IPS-18c (cell line): ENCODE measurements around the gene ATPAF1.
"Not testable (repeated sequence)": the region's sequence is repeated elsewhere in the genome, so short reads cannot be mapped to it uniquely, and the experiment has no call there.

Source experiments
- H3K4me3 ChIP-seq: 2 replicates; pipeline ENCODE4 v1.7.0; 2013; ENCODE audit warnings: low read depth, mild to moderate bottlenecking, low read length, moderate library complexity; ENCODE audit not compliant: insufficient read depth
- H3K9me3 ChIP-seq: one replicate; pipeline ENCODE4 v1.6.1; 2013; ENCODE audit warnings: mild to moderate bottlenecking, low read length, moderate library complexity; ENCODE audit not compliant: control insufficient read depth, insufficient read depth

Gene ATPAF1

GRCh38 chr1:46687093-46687659, 19.0 kb upstream of the ATPAF1 start:
- H3K9me3 ChIP-seq = no peaks in the 10 kb centered on the region
- no peak overlapping the region for H3K4me3 ChIP-seq

DNA sequence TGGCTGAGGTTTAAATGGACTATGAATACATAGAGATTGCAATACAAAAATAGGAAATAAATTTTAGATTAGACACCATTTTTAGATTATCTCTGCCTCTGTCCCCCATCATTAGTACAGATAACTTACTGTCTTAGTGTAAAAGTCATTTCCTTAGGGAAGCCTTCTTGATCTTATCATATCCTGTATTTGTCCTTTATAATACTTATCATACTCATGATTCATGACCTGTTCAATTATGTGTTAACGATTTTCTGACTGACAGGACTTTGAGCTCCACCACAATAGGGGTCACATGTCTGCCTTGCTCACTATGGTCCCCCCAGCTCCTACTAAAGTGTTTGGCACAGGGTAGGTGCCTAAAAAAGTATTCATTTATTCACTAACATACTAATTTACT, 18.1 kb upstream of the ATPAF1 start:
- Histone ChIP-seq H3K9me3 (no peaks in the 10 kb centered on the region), H3K4me3 (no peak overlapping the region)

GRCh38 chr1:46684670-46685069, 16.5 kb upstream of the ATPAF1 start:
- Histone ChIP-seq H3K4me3 (no peak overlapping the region), H3K9me3 (no peaks in the 10 kb centered on the region)

DNA sequence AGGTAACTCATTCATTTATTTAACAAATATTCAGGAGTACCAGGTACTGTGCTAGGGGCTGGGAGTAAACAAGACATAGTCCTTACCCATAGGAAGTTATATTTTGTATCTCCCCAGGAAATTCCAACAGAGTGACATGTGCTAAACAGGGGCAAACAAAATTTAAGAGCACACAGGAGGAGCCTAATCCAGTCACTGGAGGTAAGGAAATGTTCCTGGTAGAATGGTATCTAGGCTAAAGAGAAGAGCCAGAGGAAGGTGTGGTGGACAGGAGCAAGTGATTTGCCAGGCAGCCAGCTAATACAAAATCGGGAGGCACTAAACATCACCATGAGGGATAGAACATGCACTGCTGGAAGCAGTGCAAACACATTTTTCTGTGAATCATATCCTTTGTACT, 13.9 kb upstream of the ATPAF1 start:
- no peaks in the 10 kb centered on the region for H3K9me3 ChIP-seq
- no peak overlapping the region for H3K4me3 ChIP-seq

GRCh38 chr1:46681333-46682034, 13.3 kb upstream of the ATPAF1 start:
- Histone ChIP-seq H3K4me3 (no peak overlapping the region), H3K9me3 (no peaks in the 10 kb centered on the region)

DNA sequence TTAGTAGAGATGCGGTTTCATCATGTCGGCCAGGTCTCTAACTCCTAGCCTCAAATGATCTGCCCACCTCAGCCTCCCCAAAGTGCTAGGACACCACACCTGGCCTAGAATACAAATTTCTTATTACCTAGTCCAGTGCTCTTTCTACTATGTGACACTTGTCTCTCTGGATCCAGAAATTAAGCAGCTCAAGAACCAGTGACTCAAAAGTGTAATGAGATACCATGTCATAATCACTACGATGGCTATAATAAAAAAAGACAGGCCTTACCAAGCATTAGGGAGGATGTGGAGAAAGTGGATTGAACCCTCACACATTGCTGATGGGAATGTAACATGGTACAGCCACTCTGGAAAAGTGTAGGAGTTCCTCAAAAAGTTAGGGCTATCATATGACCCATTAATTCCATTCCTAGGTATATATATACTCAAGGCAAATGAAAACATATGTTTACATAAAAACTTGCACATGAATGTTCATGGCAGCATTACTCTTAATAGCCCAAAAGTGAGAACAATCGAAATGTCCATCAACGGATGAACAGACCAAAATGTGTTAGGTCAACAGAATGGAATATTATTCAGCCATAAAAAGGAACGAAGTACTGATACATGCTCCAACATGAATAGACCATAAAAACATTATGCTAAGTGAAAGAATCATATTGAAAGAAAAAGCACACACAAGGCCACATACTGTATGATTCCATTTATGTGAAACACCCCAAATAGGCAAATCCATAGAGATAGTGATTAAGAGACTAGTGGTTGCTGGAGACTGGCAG, 11.8 kb upstream of the ATPAF1 start:
- H3K4me3 ChIP-seq = no peak overlapping the region
- no peaks in the 10 kb centered on the region for H3K9me3 ChIP-seq

DNA sequence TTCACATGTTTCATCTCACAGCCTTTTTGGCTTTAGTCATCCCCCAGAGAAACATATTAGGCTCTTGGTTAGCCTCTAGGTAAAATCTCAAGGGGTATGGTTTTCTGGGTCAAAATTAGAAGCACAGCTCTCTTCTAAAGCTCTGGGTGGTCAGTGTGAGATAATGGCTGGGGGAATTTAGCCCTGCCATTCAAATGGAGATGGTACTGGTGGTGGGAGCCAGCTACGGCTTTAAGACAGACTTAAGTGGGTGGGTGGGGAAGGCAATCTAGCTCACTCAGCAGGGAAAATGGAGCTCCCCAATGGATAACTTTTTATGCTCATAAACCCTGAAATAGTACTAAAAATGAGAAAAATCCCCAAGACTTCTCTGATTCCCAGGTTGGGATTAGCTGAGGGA, 9.2 kb upstream of the ATPAF1 start:
- no peaks in the 10 kb centered on the region for H3K9me3 ChIP-seq
- no peak overlapping the region for H3K4me3 ChIP-seq

GRCh38 chr1:46676531-46676930, 8.4 kb upstream of the ATPAF1 start:
- no peak overlapping the region for H3K4me3 ChIP-seq
- no peaks in the 10 kb centered on the region for H3K9me3 ChIP-seq

- Histone ChIP-seq H3K4me3 (no peak overlapping the region), H3K9me3 (no peaks in the 10 kb centered on the region)
Measured at GRCh38 chr1:46675549-46676314, 7.6 kb upstream of the ATPAF1 start.

GRCh38 chr1:46673749-46674182, 5.6 kb upstream of the ATPAF1 start:
- Histone ChIP-seq H3K9me3 (no peaks in the 10 kb centered on the region), H3K4me3 (no peak overlapping the region)

GRCh38 chr1:46672696-46673095, 4.5 kb upstream of the ATPAF1 start:
- H3K4me3 ChIP-seq = no peak overlapping the region
- no peaks in the 10 kb centered on the region for H3K9me3 ChIP-seq

DNA sequence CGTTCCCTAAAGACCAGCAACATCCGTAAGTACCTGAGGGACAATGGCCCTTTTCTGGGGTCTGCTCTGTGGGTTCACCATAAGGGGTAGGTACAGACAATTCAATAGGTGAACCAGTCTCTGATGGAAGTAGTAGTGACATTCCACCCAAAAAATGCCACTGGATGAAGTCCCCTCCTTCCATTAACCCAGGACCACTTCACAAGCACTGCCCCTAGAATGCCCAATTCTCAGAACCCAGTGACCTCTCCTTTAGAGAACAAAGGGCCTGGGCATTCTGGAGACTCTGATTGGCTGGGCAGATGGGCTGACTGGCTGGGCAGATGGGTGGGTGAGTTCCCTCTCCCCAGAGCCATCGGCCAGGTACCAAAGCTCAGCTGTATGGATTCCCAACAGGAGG, 3.4 kb upstream of the ATPAF1 start, which contains the start of gene TEX38:
TEX38 (plus strand) TSS at position 301 of the 400 bp plus-strand sequence; CDS start at position 382, 81 bp downstream.
- Histone ChIP-seq H3K4me3 (no peak within 1 kb of the TSS), H3K9me3 (no peaks in the 10 kb centered on the region)

GRCh38 chr1:46670134-46670533, 2.0 kb upstream of the ATPAF1 start:
- Histone ChIP-seq H3K4me3 (no peak overlapping the region), H3K9me3 (no peaks in the 10 kb centered on the region)

GRCh38 chr1:46665983-46666382, 2.2 kb downstream of the ATPAF1 start:
- Histone ChIP-seq H3K4me3 (no peak overlapping the region), H3K9me3 (peaks cover 2% of the 10 kb centered on the region)

DNA sequence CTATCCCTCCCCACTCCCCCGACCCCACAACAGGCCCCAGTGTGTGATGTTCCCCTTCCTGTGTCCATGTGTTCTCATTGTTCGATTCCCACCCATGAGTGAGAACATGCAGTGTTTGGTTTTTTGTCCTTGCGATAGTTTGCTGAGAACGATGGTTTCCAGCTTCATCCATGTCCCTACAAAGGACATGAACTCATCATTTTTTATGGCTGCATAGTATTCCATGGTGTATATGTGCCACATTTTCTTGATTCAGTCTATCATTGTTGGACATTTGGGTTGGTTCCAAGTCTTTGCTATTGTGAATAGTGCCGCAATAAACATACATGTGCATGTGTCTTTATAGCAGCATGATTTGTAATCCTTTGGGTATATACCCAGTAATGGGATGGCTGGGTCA, 5.2 kb downstream of the ATPAF1 start:
- not testable (repeated sequence) for H3K9me3 ChIP-seq, H3K4me3 ChIP-seq

- H3K4me3 ChIP-seq = not testable (repeated sequence)
Measured at GRCh38 chr1:46660116-46660515, 8.0 kb downstream of the ATPAF1 start.

DNA sequence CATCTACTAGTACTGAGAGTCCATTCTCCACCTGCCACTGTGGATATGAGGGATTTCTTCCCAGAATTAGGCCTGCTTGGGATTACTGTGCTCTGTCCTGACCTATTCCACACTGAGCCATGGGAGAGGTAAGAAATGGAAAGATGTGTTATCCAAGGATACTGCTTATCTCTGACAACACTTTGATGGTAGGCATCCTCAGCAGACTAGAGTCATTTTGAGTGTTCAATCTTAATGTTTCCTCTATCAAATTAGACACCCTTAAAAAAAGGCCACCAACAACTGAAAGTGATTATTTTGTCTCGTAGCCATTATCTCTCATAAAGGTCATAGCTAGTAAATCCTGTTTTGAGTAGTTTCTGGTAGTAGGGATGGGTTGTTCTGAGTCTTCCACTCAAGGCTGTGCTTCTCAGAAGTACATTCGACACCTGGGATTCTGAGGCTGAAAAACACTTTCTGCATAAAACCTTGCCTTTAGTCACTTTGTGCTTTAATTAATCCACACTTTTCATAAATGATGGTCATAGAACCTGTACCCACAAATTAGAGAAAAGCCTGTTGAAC, 8.8 kb downstream of the ATPAF1 start:
- Histone ChIP-seq H3K4me3 (no peak overlapping the region), H3K9me3 (peaks cover 2% of the 10 kb centered on the region)

More at GRCh38 chr1:46660116-46660515, 8.0 kb downstream of the ATPAF1 start:
- H3K9me3 ChIP-seq = not testable (repeated sequence)
